Esophagus squamous epithelium (tissue), 5 donors: ENCODE data around the gene STXBP5L. TPM values are rescaled to one million over a fixed set of nuclear protein-coding genes. Genes with fewer than 3 reads are reported as not detected.

Source experiments
- DNase-seq: peaks from one replicate; lab custom pipeline; 2025; lab: John Stamatoyannopoulos, UW
- H3K27ac ChIP-seq, 4 donors: fragments of 200-600 bp; sonication (generic); one replicate each; pipeline ENCODE4 v1.5.1; 2016 to 2019; ENCODE audit warnings: mild to moderate bottlenecking in 1 of 4
- H3K27me3 ChIP-seq, 4 donors: fragments of 200-600 bp; sonication (generic); 1 replicate in 3 of 4; 2 replicates in 1 of 4; pipeline versions ENCODE4 v1.5.1 to v1.6.0; 2017 to 2021; ENCODE audit warnings: antibody characterized with exemption in 1 of 4
- H3K36me3 ChIP-seq, 3 donors: fragments of 200-600 bp; sonication (generic); one replicate each; pipeline ENCODE4 v1.5.1; 2016 to 2019
- H3K4me1 ChIP-seq, 3 donors: fragments of 200-600 bp; sonication (generic); one replicate each; pipeline ENCODE4 v1.5.1; 2017 to 2019
- H3K4me3 ChIP-seq, 4 donors: fragments of 200-600 bp; sonication (generic); 1 replicate in 3 of 4; 2 replicates in 1 of 4; pipeline ENCODE4 v1.5.1; 2016 to 2019; ENCODE audit warnings: mild to moderate bottlenecking in 2 of 4, moderate library complexity in 1 of 4
- H3K9me3 ChIP-seq, 3 donors: fragments of 200-600 bp; sonication (generic); one replicate each; pipeline ENCODE4 v1.5.1; 2016 to 2019
- POLR2A ChIP-seq, 4 donors: fragments of 450-650 bp; IDR thresholded peaks; one replicate each; pipeline ENCODE4 v1.6.1; 2017; ENCODE audit warnings: antibody characterized with exemption in 4 of 4, mild to moderate bottlenecking in 4 of 4, moderate library complexity in 3 of 4
- WGBS, 2 donors: methylation state at CpG; one replicate each; pipeline ENCODE4 v1.1.5; 2018; 5-methylcytosine and 5-hydroxymethylcytosine counted together
- intact Hi-C: fragments of 100-400 bp; cut with DNase I; formaldehyde crosslinking; loops from one replicate; pipeline ENCODE4 v1.15.0; 2022
- total RNA-seq, 4 donors: library from RNA; depleted of rRNA; stranded (reverse); fragments of >200 nt; gene quantifications; one replicate each; pipeline ENCODE4 v1.1.0, GENCODE V29; 2016
- TF ChIP-seq, protein P1 (sequence below), 6 experiments: fragments of 450-650 bp in 4 of 6; fragments of 200-600 bp in 2 of 6; sonication (generic) in 2 of 6; IDR thresholded peaks; one replicate each; pipeline ENCODE4 v1.5.1; 2016 to 2019; ENCODE audit warnings: antibody characterized with exemption in 6 of 6, mild to moderate bottlenecking in 4 of 6, moderate library complexity in 4 of 6
- donor health status: DM: yes; HTN: yes; CAD: no.

STXBP5L gene
- total RNA-seq, 4 donors from 2014 or later = 0.04 to 1.9 (median 0.18) TPM; not detected in 1

DNA sequence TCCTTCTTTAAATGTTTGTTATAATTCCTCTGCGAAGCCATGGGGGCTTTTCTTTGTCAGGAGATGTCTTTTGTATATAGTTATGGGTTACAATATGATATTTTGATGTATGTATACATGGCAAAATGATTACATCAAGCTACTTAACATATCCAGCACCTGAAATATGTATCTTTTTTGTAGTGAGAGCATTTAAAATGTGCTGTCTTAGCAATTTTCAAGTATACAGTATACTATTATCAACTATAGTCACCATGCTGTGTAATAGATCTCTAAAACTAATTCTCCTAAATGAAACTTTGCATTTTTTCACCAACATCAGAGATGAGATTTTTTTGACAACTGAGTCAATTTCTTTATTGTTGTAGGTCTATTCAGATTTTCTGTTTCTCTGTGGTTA, 77.2 kb downstream of the STXBP5L start:
- no peaks in the 10 kb centered on the region for H3K27me3 ChIP-seq
- intact Hi-C loops = no loop called here
- DNase-seq = no peak
- H3K36me3 ChIP-seq = no peaks in the 10 kb centered on the region
- WGBS, 2 donors = 27 to 38% methylated on average over 1 of the region's 1 CpG
- peaks cover 0 to 9% (median 0%) of the 10 kb centered on the region in 3 donors for H3K9me3 ChIP-seq
- no peaks in the 10 kb centered on the region for H3K4me1 ChIP-seq
- no peak overlapping the region for H3K27ac ChIP-seq
- TF ChIP-seq, protein P1, sequence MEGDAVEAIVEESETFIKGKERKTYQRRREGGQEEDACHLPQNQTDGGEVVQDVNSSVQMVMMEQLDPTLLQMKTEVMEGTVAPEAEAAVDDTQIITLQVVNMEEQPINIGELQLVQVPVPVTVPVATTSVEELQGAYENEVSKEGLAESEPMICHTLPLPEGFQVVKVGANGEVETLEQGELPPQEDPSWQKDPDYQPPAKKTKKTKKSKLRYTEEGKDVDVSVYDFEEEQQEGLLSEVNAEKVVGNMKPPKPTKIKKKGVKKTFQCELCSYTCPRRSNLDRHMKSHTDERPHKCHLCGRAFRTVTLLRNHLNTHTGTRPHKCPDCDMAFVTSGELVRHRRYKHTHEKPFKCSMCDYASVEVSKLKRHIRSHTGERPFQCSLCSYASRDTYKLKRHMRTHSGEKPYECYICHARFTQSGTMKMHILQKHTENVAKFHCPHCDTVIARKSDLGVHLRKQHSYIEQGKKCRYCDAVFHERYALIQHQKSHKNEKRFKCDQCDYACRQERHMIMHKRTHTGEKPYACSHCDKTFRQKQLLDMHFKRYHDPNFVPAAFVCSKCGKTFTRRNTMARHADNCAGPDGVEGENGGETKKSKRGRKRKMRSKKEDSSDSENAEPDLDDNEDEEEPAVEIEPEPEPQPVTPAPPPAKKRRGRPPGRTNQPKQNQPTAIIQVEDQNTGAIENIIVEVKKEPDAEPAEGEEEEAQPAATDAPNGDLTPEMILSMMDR (IDR thresholded peaks at IDR 0.05) = no peak
- TF ChIP-seq POLR2A (IDR thresholded peaks at IDR 0.05) = no peak
- no peak overlapping the region for H3K4me3 ChIP-seq

DNA sequence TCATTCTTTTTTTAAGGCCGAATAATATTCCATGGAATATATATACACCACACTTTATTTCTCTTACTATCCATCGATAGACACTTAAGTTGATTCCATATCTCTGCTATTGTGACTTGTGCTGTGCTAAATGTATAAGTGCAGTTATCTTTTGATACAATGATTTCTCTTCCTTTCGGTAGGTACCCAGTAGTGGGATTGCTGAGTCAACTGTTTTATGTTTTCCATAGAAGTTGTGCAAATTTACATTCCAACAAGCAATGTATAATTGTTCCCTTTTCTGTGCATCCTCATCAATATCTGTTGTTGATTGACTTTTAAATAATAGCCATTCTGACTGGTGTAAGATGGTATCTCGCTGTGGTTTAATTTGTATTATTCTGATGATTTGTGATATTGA, 81.0 kb downstream of the STXBP5L start:
- intact Hi-C loops = no loop called here
- Histone ChIP-seq H3K27me3 (no peaks in the 10 kb centered on the region), H3K9me3 (peaks cover 0 to 5% (median 0%) of the 10 kb centered on the region in 3 donors), H3K4me1 (no peaks in the 10 kb centered on the region), H3K4me3 (no peak overlapping the region), H3K27ac (no peak overlapping the region), H3K36me3 (no peaks in the 10 kb centered on the region)
- DNase-seq = no peak
- WGBS, 2 donors = 93 to 95% methylated on average over 4 of the region's 4 CpGs
- no peak for TF ChIP-seq POLR2A (IDR thresholded peaks at IDR 0.05)
- TF ChIP-seq, protein P1 (IDR thresholded peaks at IDR 0.05) = no peak

DNA sequence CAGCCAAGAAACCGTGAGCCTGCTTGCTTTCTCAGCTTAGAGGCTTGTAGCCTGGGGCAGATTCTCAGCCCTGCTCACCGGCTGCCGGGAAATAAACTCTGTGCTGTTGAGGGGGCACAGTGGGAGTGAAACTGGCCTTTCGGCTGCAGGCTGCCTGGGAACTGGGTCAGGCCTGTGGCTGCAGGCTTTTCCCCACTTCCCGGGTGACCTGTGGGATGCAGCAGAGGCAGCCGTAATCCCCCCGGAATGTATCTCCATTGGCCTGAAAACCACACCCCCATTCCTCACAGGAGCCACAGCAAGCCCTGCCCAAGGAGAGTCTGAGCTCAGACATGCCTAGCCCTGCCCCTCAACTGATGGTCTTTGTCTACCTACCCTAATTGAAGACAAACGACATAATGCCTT, 110.9 kb downstream of the STXBP5L start:
- TF ChIP-seq, protein P1 (IDR thresholded peaks at IDR 0.05) = no peak
- TF ChIP-seq POLR2A (IDR thresholded peaks at IDR 0.05) = no peak
- intact Hi-C loops = no loop called here
- no peak overlapping the region for H3K4me3 ChIP-seq
- peaks cover 0 to 4% (median 0%) of the 10 kb centered on the region in 3 donors for H3K9me3 ChIP-seq
- H3K27me3 ChIP-seq = no peaks in the 10 kb centered on the region
- WGBS, 2 donors = 38 to 52% methylated on average over 4 to 8 of the region's 8 CpGs
- no peak overlapping the region for H3K27ac ChIP-seq
- DNase-seq = no peak
- H3K4me1 ChIP-seq = no peaks in the 10 kb centered on the region
- no peaks in the 10 kb centered on the region for H3K36me3 ChIP-seq

DNA sequence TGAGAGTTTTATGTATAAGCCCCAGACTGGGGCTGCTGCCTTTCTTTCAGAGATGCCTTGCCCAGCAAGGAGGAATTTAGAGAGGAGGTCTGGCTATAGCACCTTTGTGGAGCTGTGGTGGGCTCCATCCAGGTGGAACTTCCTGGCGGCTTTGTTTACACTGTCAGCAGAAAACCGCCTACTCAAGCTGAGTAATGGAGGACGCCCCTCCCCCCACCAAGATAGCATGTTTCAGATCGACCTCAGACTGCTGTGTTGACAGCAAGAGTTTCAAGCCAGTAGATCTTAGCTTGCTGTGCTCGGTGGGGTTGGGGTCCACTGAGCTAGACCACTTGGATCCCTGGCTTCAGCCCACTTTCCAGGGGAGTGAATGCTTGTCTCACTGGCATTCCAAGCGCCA, 155.6 kb downstream of the STXBP5L start:
- TF ChIP-seq, protein P1 (IDR thresholded peaks at IDR 0.05) = no peak
- no peak for TF ChIP-seq POLR2A (IDR thresholded peaks at IDR 0.05)
- Histone ChIP-seq H3K27me3 (no peaks in the 10 kb centered on the region), H3K4me1 (no peaks in the 10 kb centered on the region), H3K36me3 (no peaks in the 10 kb centered on the region), H3K9me3 (no peaks in the 10 kb centered on the region), H3K27ac (no peak overlapping the region), H3K4me3 (no peak overlapping the region)
- 45 to 54% methylated on average over 5 of the region's 6 CpGs for WGBS, 2 donors
- no peak for DNase-seq
- intact Hi-C loops = no loop called here

DNA sequence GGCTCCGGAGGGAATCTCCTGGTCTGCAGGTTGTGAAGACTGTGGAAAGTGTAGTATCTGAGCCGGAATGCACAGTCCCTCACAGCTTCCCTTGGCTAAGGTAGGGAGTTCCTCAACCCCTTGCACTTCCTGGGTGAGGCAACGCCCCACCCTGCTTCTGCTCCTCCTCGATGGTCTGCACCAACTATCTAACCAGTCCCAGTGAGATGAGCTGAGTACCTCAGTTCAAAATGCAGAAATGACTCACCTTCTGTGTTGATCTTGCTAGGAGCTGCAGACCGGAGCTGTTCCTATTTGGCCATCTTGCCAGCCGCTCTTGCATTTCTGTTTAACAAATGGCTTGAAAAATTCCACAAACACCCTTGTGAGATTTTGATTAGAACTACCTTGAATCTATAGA, 156.1 kb downstream of the STXBP5L start:
- intact Hi-C loops = no loop called here
- no peaks in the 10 kb centered on the region for H3K27me3 ChIP-seq
- no peaks in the 10 kb centered on the region for H3K36me3 ChIP-seq
- H3K4me1 ChIP-seq = no peaks in the 10 kb centered on the region
- no peaks in the 10 kb centered on the region for H3K9me3 ChIP-seq
- no peak for DNase-seq
- no peak for TF ChIP-seq POLR2A (IDR thresholded peaks at IDR 0.05)
- TF ChIP-seq, protein P1 (IDR thresholded peaks at IDR 0.05) = no peak
- no peak overlapping the region for H3K4me3 ChIP-seq
- 70 to 72% methylated on average over 5 to 6 of the region's 6 CpGs for WGBS, 2 donors
- H3K27ac ChIP-seq = no peak overlapping the region
